ENCODE measurements around the gene NRXN2. TPM values are rescaled to one million over a fixed set of nuclear protein-coding genes. Genes with fewer than 3 reads are reported as not detected.
A peak's percentile ranks its signal among the peaks of the same experiment; 100 is the strongest.

The NRXN2 gene
- total and polyA plus RNA-seq, 2 of the 13 experiments (the other 11 are each of a cell fraction or from before 2014, with no cell fraction given), result not detected

DNA sequence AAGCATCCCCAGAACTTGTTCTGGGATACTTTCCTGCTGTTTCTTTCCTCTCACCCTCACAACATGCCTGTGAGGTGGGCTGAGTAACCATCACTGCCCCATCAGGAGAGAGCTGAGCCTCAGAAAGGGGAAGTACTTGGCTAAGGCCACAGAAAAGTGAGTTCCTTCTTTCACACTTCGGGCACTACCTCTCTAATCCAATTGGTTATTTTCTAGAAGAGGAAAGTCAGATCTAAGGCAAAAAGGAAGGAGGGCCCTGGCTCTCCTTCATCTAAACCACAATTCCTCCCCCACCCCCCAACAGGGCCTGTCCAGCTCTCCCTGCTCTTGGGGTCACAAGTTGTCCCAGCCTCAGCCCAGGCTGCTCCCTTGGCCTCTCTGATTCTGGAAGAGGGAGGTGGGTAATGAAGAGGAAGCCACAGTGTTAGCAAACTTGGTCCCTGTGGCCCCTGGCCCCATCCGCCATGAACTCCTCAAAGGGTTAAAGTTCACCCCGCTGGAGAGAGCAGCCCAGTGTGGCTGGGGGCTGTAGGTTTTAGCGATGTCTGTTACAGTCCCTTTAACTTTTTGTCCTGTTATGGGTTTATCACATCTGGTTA is 98.0 kb downstream of the NRXN2 start:
- POLR2A ChIA-PET, result no interaction called here
- H3K36me3 ChIP-seq (replicated peaks in 1 of 2; ENCODE audit: control insufficient read depth in 1 of 2, insufficient read depth in 2 of 2, low read length in 2 of 2), result no peaks in the 10 kb centered on the region
- 0 out of 2 replicates have a peak, but pooled peaks have one; percentile 33 for TF ChIP-seq ZNF652 (CRISPR knock-in tag; IDR thresholded peaks at IDR 0.05; ENCODE audit: borderline replicate concordance, low read depth)
- TF ChIP-seq LCORL (IDR thresholded peaks at IDR 0.05), result no peak
- TF ChIP-seq LCORL (CRISPR knock-in tag; IDR thresholded peaks at IDR 0.05), result no peak
- TF ChIP-seq, protein P1, sequence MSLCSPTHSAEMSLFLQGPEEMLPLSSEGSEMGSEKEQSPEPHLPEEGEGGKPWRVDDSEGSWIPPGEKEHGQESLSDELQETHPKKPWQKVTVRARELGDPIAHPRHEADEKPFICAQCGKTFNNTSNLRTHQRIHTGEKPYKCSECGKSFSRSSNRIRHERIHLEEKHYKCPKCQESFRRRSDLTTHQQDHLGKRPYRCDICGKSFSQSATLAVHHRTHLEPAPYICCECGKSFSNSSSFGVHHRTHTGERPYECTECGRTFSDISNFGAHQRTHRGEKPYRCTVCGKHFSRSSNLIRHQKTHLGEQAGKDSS (CRISPR knock-in tag; IDR thresholded peaks at IDR 0.05; ENCODE audit: borderline replicate concordance, low read depth), result no peak
- no peaks in the 10 kb centered on the region for H4K20me1 ChIP-seq (ENCODE audit: insufficient read depth, low read length)
- H3K9ac ChIP-seq (ENCODE audit: insufficient read depth, low read depth, low read length), result no peak overlapping the region
- ATAC-seq (no peak), FAIRE-seq (no peak), DNase-seq (ENCODE audit: low spot score) (no peak)
- in situ Hi-C loops (cut with HindIII; ENCODE audit: extremely low pct_ligation_motif_present, low pct_unique_long_range_greater_than_20kb), result no loop called here
- WGBS (ENCODE audit: low lambda C conversion rate), result 39% methylated on average over 3 of the region's 4 CpGs
- no peak overlapping the region for H3K4me2 ChIP-seq (ENCODE audit: low read depth, low read length)
- H3K79me2 ChIP-seq (ENCODE audit: insufficient read depth, low read length), result no peaks in the 10 kb centered on the region
- H3K27me3 ChIP-seq (ENCODE audit: control insufficient read depth in 1 of 2, insufficient read depth in 2 of 2, low read length in 2 of 2), result peaks cover 2 to 51% of the 10 kb centered on the region in 2 experiments; a peak in 4 of 5 replicates
- no peak overlapping the region for H3K4me3 ChIP-seq (replicated peaks in 1 of 3; ENCODE audit: insufficient read depth in 1 of 3, low read depth in 2 of 3, low read length in 3 of 3)
- no peak overlapping the region for H3K27ac ChIP-seq (ENCODE audit: extremely low read length, insufficient read depth, low read length)
- BruUV-seq (replicated peaks), result no TSS peak
- intact Hi-C loops (cut with micrococcal nuclease; ENCODE audit: unreplicated experiment), result no loop called here
- no peak overlapping the region for H2AFZ ChIP-seq (ENCODE audit: low read length)
- H3K4me1 ChIP-seq (ENCODE audit: insufficient read depth, low read length), result peaks cover 16% of the 10 kb centered on the region
- CTCF ChIA-PET (ENCODE audit: low intra/inter-chr PET ratio, low total read pairs), result no interaction called here
- H3K9me3 ChIP-seq (ENCODE audit: low read length), result no peaks in the 10 kb centered on the region

DNA sequence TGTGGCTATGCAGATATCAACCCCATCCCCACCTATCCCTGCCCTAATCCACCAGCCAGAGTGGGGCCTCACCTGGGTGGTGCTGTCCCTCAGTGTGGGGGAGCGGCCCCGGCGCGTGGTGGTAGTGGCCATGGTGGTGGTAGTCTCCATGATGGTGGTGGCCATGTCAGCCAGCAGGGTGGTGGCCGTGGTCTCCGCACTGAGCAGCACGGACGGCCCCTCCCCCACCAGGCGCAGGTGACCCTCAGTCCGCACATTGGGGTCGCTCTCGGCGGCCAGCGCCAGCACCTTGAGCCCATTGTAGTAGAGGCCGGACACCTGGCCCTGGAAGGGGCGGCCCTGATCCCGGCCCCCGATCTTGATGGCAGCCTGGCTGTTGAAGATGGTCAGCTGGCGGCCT is 100.3 kb downstream of the NRXN2 start:
- in situ Hi-C loops (cut with HindIII; ENCODE audit: extremely low pct_ligation_motif_present, low pct_unique_long_range_greater_than_20kb) (no loop called here), intact Hi-C loops (cut with micrococcal nuclease; ENCODE audit: unreplicated experiment) (no loop called here)
- no TSS peak for BruUV-seq (replicated peaks)
- FAIRE-seq (no peak), DNase-seq (ENCODE audit: low spot score) (no peak), ATAC-seq (no peak)
- Histone ChIP-seq H3K36me3 (replicated peaks in 1 of 2; ENCODE audit: control insufficient read depth in 1 of 2, insufficient read depth in 2 of 2, low read length in 2 of 2) (no peaks in the 10 kb centered on the region), H4K20me1 (ENCODE audit: insufficient read depth, low read length) (no peaks in the 10 kb centered on the region), H3K4me1 (ENCODE audit: insufficient read depth, low read length) (peaks cover 21% of the 10 kb centered on the region), H3K4me2 (ENCODE audit: low read depth, low read length) (no peak overlapping the region), H3K4me3 (replicated peaks in 1 of 3; ENCODE audit: insufficient read depth in 1 of 3, low read depth in 2 of 3, low read length in 3 of 3) (no peak overlapping the region), H3K9me3 (ENCODE audit: low read length) (no peaks in the 10 kb centered on the region), H2AFZ (ENCODE audit: low read length) (no peak overlapping the region), H3K79me2 (ENCODE audit: insufficient read depth, low read length) (no peaks in the 10 kb centered on the region), H3K27me3 (ENCODE audit: control insufficient read depth in 1 of 2, insufficient read depth in 2 of 2, low read length in 2 of 2) (peaks cover 2 to 34% of the 10 kb centered on the region in 2 experiments; a peak in 4 of 5 replicates), H3K9ac (ENCODE audit: insufficient read depth, low read depth, low read length) (no peak overlapping the region), H3K27ac (ENCODE audit: extremely low read length, insufficient read depth, low read length) (no peak overlapping the region)
- 51% methylated on average over 13 of the region's 19 CpGs for WGBS (ENCODE audit: low lambda C conversion rate)
- ChIA-PET CTCF (ENCODE audit: low intra/inter-chr PET ratio, low total read pairs) (no interaction called here), POLR2A (no interaction called here)
- TF ChIP-seq TSC22D2 (CRISPR knock-in tag; IDR thresholded peaks at IDR 0.05; ENCODE audit: borderline replicate concordance), result no peak
- no peak for TF ChIP-seq ZNF7 (CRISPR knock-in tag; IDR thresholded peaks at IDR 0.05)
- TF ChIP-seq ZZZ3 (CRISPR knock-in tag; IDR thresholded peaks at IDR 0.05; ENCODE audit: borderline replicate concordance), result no peak
- TF ChIP-seq HMGA1 (CRISPR knock-in tag; conservative IDR thresholded peaks at IDR 0.05), result no peak
- no peak for TF ChIP-seq NFATC3 (CRISPR knock-in tag; IDR thresholded peaks at IDR 0.05)
- TF ChIP-seq POLR2AphosphoS2 (IDR thresholded peaks at IDR 0.05; ENCODE audit: low read depth, low read length), result no peak
- TF ChIP-seq RBM39 (IDR thresholded peaks at IDR 0.05; ENCODE audit: low read depth, low read length, poor library complexity, severe bottlenecking), result no peak
- TF ChIP-seq ZNF3 (CRISPR knock-in tag; IDR thresholded peaks at IDR 0.05), result no peak
- TF ChIP-seq, protein P2, sequence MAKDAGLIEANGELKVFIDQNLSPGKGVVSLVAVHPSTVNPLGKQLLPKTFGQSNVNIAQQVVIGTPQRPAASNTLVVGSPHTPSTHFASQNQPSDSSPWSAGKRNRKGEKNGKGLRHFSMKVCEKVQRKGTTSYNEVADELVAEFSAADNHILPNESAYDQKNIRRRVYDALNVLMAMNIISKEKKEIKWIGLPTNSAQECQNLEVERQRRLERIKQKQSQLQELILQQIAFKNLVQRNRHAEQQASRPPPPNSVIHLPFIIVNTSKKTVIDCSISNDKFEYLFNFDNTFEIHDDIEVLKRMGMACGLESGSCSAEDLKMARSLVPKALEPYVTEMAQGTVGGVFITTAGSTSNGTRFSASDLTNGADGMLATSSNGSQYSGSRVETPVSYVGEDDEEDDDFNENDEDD (CRISPR knock-in tag; IDR thresholded peaks at IDR 0.05; ENCODE audit: borderline replicate concordance), result no peak
- TF ChIP-seq MTF1 (CRISPR knock-in tag; IDR thresholded peaks at IDR 0.05), result no peak
- TF ChIP-seq ZNF432 (CRISPR knock-in tag; IDR thresholded peaks at IDR 0.05; ENCODE audit: borderline replicate concordance), result no peak
- TF ChIP-seq, protein P3, sequence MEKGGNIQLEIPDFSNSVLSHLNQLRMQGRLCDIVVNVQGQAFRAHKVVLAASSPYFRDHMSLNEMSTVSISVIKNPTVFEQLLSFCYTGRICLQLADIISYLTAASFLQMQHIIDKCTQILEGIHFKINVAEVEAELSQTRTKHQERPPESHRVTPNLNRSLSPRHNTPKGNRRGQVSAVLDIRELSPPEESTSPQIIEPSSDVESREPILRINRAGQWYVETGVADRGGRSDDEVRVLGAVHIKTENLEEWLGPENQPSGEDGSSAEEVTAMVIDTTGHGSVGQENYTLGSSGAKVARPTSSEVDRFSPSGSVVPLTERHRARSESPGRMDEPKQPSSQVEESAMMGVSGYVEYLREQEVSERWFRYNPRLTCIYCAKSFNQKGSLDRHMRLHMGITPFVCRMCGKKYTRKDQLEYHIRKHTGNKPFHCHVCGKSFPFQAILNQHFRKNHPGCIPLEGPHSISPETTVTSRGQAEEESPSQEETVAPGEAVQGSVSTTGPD (CRISPR knock-in tag; IDR thresholded peaks at IDR 0.05), result no peak
- no peak for TF ChIP-seq KLF9 (CRISPR knock-in tag; IDR thresholded peaks at IDR 0.05; ENCODE audit: low read depth)
- TF ChIP-seq ZNF616 (CRISPR knock-in tag; IDR thresholded peaks at IDR 0.05; ENCODE audit: low read depth), result no peak
